ENCODE measurements around the gene GPC6. TPM values are rescaled to one million over a fixed set of nuclear protein-coding genes. Genes with fewer than 3 reads are reported as not detected.

Gene GPC6
- total RNA-seq, 1 experiment from 2014 or later = not detected

GRCh38 chr13:93268327-93269028 is 41.9 kb downstream of the GPC6 start:
- Mint-ChIP-seq H3K9me3 (ENCODE audit: low read depth, unreplicated experiment) (no peaks in the 10 kb centered on the region), H3K27me3 (ENCODE audit: unreplicated experiment) (no peaks in the 10 kb centered on the region), H3K36me3 (ENCODE audit: insufficient read depth, unreplicated experiment) (no peaks in the 10 kb centered on the region), H3K4me3 (ENCODE audit: low read depth, unreplicated experiment) (no peak overlapping the region), H3K27ac (ENCODE audit: unreplicated experiment) (no peak overlapping the region), H3K4me1 (ENCODE audit: low read depth, unreplicated experiment) (no peaks in the 10 kb centered on the region)
- intact Hi-C loops (cut with micrococcal nuclease; ENCODE audit: unreplicated experiment) = no loop called here
- no peak for TF ChIP-seq CTCF (IDR thresholded peaks at IDR 0.05; ENCODE audit: unreplicated experiment)
- no TSS peak for BruUV-seq (replicated peaks)
- CTCF ChIA-PET = no interaction called here
- DNase-seq = no peak

- no TSS peak for BruUV-seq (replicated peaks)
- Mint-ChIP-seq H3K4me3 (ENCODE audit: low read depth, unreplicated experiment) (no peak overlapping the region), H3K27ac (ENCODE audit: unreplicated experiment) (no peak overlapping the region), H3K4me1 (ENCODE audit: low read depth, unreplicated experiment) (no peaks in the 10 kb centered on the region), H3K9me3 (ENCODE audit: low read depth, unreplicated experiment) (no peaks in the 10 kb centered on the region), H3K27me3 (ENCODE audit: unreplicated experiment) (no peaks in the 10 kb centered on the region), H3K36me3 (ENCODE audit: insufficient read depth, unreplicated experiment) (no peaks in the 10 kb centered on the region)
- CTCF ChIA-PET = no interaction called here
- no peak for TF ChIP-seq CTCF (IDR thresholded peaks at IDR 0.05; ENCODE audit: unreplicated experiment)
- intact Hi-C loops (cut with micrococcal nuclease; ENCODE audit: unreplicated experiment) = no loop called here
- DNase-seq = no peak
Observed at GRCh38 chr13:93270769-93271742, 44.4 kb downstream of the GPC6 start.

- BruUV-seq (replicated peaks) = no TSS peak
- no peak for TF ChIP-seq CTCF (IDR thresholded peaks at IDR 0.05; ENCODE audit: unreplicated experiment)
- H3K9me3 Mint-ChIP-seq (ENCODE audit: low read depth, unreplicated experiment) = peaks cover 4% of the 10 kb centered on the region
Observed at GRCh38 chr13:93279982-93280381, 53.4 kb downstream of the GPC6 start.

GRCh38 chr13:93280688-93281087 is 54.1 kb downstream of the GPC6 start:
- no TSS peak for BruUV-seq (replicated peaks)
- Mint-ChIP-seq H3K4me3 (ENCODE audit: low read depth, unreplicated experiment) (no peak overlapping the region), H3K27ac (ENCODE audit: unreplicated experiment) (no peak overlapping the region), H3K4me1 (ENCODE audit: low read depth, unreplicated experiment) (no peaks in the 10 kb centered on the region), H3K36me3 (ENCODE audit: insufficient read depth, unreplicated experiment) (no peaks in the 10 kb centered on the region), H3K27me3 (ENCODE audit: unreplicated experiment) (no peaks in the 10 kb centered on the region), H3K9me3 (ENCODE audit: low read depth, unreplicated experiment) (peaks cover 4% of the 10 kb centered on the region)
- CTCF ChIA-PET = no interaction called here
- intact Hi-C loops (cut with micrococcal nuclease; ENCODE audit: unreplicated experiment) = no loop called here
- no peak for DNase-seq
- no peak for TF ChIP-seq CTCF (IDR thresholded peaks at IDR 0.05; ENCODE audit: unreplicated experiment)

More at GRCh38 chr13:93279982-93280381, 53.4 kb downstream of the GPC6 start:
- Mint-ChIP-seq H3K27me3 (ENCODE audit: unreplicated experiment) (no peaks in the 10 kb centered on the region), H3K4me3 (ENCODE audit: low read depth, unreplicated experiment) (no peak overlapping the region), H3K27ac (ENCODE audit: unreplicated experiment) (no peak overlapping the region), H3K36me3 (ENCODE audit: insufficient read depth, unreplicated experiment) (no peaks in the 10 kb centered on the region), H3K4me1 (ENCODE audit: low read depth, unreplicated experiment) (no peaks in the 10 kb centered on the region)
- no peak for DNase-seq
- intact Hi-C loops (cut with micrococcal nuclease; ENCODE audit: unreplicated experiment) = no loop called here
- CTCF ChIA-PET = no interaction called here

Measured in Calu3 (cell line).